Osteoblast (primary cell): Measurements from ENCODE around the gene ROCK2. TPM values are rescaled to one million over a fixed set of nuclear protein-coding genes. Genes with fewer than 3 reads are reported as not detected.

Source experiments
- DNase-seq: peaks from one replicate; pipeline ENCODE4 v3.0.0; 2011; ENCODE audit warnings: low spot score, mixed read lengths; ENCODE audit not compliant: insufficient read length; ENCODE audit errors: missing footprints
- H2AFZ ChIP-seq: 2 replicates; pipeline ENCODE4 v1.6.0; 2011; ENCODE audit warnings: mild to moderate bottlenecking, low read length
- H3K27ac ChIP-seq: 2 replicates; pipeline ENCODE4 v1.5.1; 2011; ENCODE audit warnings: mild to moderate bottlenecking, low read depth, low read length, moderate library complexity
- H3K27me3 ChIP-seq: 2 replicates; pipeline ENCODE4 v1.6.0; 2012; ENCODE audit warnings: mild to moderate bottlenecking, control low read depth, inconsistent platforms, low read length, moderate library complexity; ENCODE audit not compliant: insufficient read depth
- H3K36me3 ChIP-seq: 2 replicates; pipeline ENCODE4 v1.5.1; 2011; ENCODE audit warnings: mild to moderate bottlenecking, low read length, control low read depth, moderate library complexity; ENCODE audit not compliant: insufficient read depth
- H3K4me1 ChIP-seq: 2 replicates; pipeline ENCODE4 v1.5.1; 2011; ENCODE audit warnings: mild to moderate bottlenecking, low read length, control low read depth, moderate library complexity; ENCODE audit not compliant: insufficient read depth
- H3K4me2 ChIP-seq: 2 replicates; pipeline ENCODE4 v1.6.0; 2011; ENCODE audit warnings: mild to moderate bottlenecking, low read length; ENCODE audit not compliant: insufficient read depth
- H3K4me3 ChIP-seq: fragments of 200-600 bp; sonication (generic); 3 replicates; pipeline ENCODE4 v1.5.1; 2012; ENCODE audit warnings: mild to moderate bottlenecking, low read length, inconsistent platforms; ENCODE audit not compliant: insufficient read depth
- H3K79me2 ChIP-seq: 2 replicates; pipeline ENCODE4 v1.6.0; 2012; ENCODE audit warnings: mild to moderate bottlenecking, low read length, control low read depth, inconsistent platforms; ENCODE audit not compliant: insufficient read depth
- H3K9me3 ChIP-seq: 2 replicates; pipeline ENCODE4 v1.5.1; 2011; ENCODE audit warnings: low read depth, low read length, control low read depth
- H4K20me1 ChIP-seq: 2 replicates; pipeline ENCODE4 v1.6.0; 2012; ENCODE audit warnings: mild to moderate bottlenecking, low read length, control low read depth; ENCODE audit not compliant: insufficient read depth
- total RNA-seq: library from RNA; depleted of rRNA; stranded (reverse); fragments of >200 nt; gene quantifications from 2 replicates; pipeline ENCODE4 v1.2.3, GENCODE V29; 2012
- TF ChIP-seq, protein P1 (sequence below): IDR thresholded peaks from 2 replicates; pipeline ENCODE4 v1.5.1; 2011; ENCODE audit warnings: mild to moderate bottlenecking, low read depth, low read length, moderate library complexity; ENCODE audit errors: extremely low read depth

ROCK2 gene
- total RNA-seq, 1 donor: 59.7 TPM

DNA sequence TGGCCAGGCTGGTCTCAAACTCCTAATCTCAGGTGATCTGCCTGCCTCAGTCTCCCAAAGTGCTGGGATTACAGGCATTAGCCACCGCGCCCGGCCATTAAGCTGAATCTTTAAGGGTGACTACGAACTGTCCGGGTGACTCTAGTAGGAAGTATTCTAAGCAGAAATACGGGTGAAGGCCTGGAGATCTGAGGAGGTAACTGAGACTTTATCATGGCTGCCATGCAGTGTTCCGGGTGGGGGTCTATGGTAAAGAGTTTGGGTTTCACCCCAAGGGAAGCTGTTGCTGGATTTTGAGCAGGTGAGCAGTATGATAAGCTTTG, 20.1 kb upstream of the ROCK2 start:
- H2AFZ ChIP-seq: no peak overlapping the region
- no peaks in the 10 kb centered on the region for H3K79me2 ChIP-seq
- no peak overlapping the region for H3K4me2 ChIP-seq
- H3K4me1 ChIP-seq: peaks cover 8% of the 10 kb centered on the region
- DNase-seq: no peak
- H3K36me3 ChIP-seq: no peaks in the 10 kb centered on the region
- no peaks in the 10 kb centered on the region for H4K20me1 ChIP-seq
- H3K4me3 ChIP-seq: no peak overlapping the region
- H3K9me3 ChIP-seq: no peaks in the 10 kb centered on the region
- H3K27ac ChIP-seq: no peak overlapping the region
- no peaks in the 10 kb centered on the region for H3K27me3 ChIP-seq
- TF ChIP-seq, protein P1, sequence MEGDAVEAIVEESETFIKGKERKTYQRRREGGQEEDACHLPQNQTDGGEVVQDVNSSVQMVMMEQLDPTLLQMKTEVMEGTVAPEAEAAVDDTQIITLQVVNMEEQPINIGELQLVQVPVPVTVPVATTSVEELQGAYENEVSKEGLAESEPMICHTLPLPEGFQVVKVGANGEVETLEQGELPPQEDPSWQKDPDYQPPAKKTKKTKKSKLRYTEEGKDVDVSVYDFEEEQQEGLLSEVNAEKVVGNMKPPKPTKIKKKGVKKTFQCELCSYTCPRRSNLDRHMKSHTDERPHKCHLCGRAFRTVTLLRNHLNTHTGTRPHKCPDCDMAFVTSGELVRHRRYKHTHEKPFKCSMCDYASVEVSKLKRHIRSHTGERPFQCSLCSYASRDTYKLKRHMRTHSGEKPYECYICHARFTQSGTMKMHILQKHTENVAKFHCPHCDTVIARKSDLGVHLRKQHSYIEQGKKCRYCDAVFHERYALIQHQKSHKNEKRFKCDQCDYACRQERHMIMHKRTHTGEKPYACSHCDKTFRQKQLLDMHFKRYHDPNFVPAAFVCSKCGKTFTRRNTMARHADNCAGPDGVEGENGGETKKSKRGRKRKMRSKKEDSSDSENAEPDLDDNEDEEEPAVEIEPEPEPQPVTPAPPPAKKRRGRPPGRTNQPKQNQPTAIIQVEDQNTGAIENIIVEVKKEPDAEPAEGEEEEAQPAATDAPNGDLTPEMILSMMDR: no peak

DNA sequence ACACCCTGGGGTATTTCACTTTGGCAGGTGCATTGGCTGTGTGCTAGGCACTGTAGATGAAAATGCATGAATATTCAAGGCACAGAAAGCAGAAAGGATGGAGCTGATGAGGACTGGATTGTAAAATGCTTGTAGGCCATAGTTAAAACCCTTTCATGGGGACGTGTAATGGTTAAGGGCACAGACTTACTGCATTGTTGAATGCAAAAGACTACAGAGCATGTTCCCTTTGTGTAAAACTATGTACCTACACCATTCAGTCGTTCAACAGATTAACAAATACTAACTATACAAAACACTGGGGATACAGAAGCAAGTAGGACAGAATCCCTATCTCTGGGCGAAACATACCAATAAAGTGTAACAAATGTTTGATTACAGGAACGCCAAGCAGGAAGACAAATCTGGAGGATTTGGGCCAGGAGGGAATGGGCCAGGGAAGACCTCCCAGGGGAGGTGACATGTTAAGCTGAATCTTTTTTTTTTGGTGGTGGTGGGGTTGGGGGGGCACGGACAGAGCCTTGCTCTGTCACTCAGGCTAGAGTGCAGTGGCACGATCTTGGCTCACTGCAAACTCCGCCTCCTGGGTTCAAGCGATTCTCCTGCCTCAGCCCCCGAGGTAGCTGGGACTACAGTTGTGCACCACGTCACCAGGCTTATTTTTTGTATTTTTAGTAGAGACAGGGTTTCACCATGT, 19.6 kb upstream of the ROCK2 start:
- Histone ChIP-seq H3K4me1 (peaks cover 8% of the 10 kb centered on the region), H3K27ac (no peak overlapping the region), H3K36me3 (no peaks in the 10 kb centered on the region), H4K20me1 (no peaks in the 10 kb centered on the region), H3K9me3 (no peaks in the 10 kb centered on the region), H3K4me3 (no peak overlapping the region), H2AFZ (no peak overlapping the region), H3K79me2 (no peaks in the 10 kb centered on the region), H3K4me2 (no peak overlapping the region), H3K27me3 (no peaks in the 10 kb centered on the region)
- DNase-seq: no peak
- TF ChIP-seq, protein P1: no peak

DNA sequence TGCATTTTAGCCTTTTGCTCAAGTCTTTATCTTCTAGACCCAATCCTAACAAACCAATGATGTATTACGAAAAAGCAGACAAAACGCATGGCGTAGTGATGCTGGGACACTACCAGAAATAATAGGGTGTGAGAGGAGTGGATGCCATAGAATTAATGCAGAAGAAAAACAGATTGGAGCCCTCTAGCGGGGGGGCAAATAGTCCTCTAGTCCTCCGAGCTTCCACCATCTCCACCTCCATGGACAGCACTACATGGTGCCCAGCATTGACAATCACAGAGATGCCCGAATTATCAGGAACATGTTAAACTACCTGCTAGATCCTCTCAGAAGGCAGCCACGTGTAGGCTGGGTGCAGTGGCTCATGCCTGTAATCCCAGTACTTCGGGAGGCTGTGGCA, 15.4 kb upstream of the ROCK2 start:
- H3K9me3 ChIP-seq: no peaks in the 10 kb centered on the region
- H3K4me2 ChIP-seq: no peak overlapping the region
- H3K27me3 ChIP-seq: no peaks in the 10 kb centered on the region
- H3K27ac ChIP-seq: no peak overlapping the region
- TF ChIP-seq, protein P1: no peak
- DNase-seq: no peak
- H2AFZ ChIP-seq: no peak overlapping the region
- no peaks in the 10 kb centered on the region for H4K20me1 ChIP-seq
- H3K4me1 ChIP-seq: no peaks in the 10 kb centered on the region
- H3K4me3 ChIP-seq: no peak overlapping the region
- no peaks in the 10 kb centered on the region for H3K36me3 ChIP-seq
- H3K79me2 ChIP-seq: no peaks in the 10 kb centered on the region

DNA sequence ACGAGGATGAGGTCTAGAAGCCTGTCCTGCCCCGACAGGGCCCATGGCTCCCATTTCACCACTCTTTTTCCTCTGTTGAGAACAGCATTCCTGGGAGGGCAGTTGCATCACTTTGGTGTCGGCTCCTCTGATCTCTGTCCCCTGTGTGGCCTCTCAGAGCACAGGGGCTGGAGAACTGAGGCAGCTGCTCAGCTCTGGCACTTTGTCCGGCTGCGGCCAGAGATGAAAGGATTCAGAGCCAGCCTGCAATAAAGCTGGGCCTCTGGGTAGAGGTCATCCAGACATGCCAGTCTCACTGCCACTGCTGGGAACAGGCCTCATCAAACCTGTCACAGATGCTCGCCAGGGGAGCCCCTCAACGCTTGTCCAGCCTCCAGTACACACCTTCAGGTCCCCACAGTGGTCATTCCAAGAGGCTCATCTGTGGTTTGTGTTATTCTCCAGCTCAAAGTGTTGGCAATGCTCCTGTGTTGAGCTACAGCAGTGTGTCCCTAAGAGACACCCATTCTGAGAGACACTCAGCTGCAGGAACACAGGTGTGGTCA, 13.1 kb upstream of the ROCK2 start:
- H3K36me3 ChIP-seq: no peaks in the 10 kb centered on the region
- H3K27me3 ChIP-seq: no peaks in the 10 kb centered on the region
- H3K79me2 ChIP-seq: no peaks in the 10 kb centered on the region
- no peaks in the 10 kb centered on the region for H3K9me3 ChIP-seq
- no peak overlapping the region for H3K27ac ChIP-seq
- peak overlapping the region; percentile 21 for H2AFZ ChIP-seq
- no peaks in the 10 kb centered on the region for H4K20me1 ChIP-seq
- no peak overlapping the region for H3K4me3 ChIP-seq
- no peak overlapping the region for H3K4me2 ChIP-seq
- no peak for DNase-seq
- TF ChIP-seq, protein P1: no peak
- H3K4me1 ChIP-seq: no peaks in the 10 kb centered on the region
